IMR-90 (cell line): ENCODE data around the gene NEO1. TPM values are rescaled to one million over a fixed set of nuclear protein-coding genes. Genes with fewer than 3 reads are reported as not detected.

Experiments
- ATAC-seq: fragments of 200-7000 bp; cut with Tn5 transposase; 2 replicates; pipeline ENCODE4 v1.9.1; 2020; ENCODE audit warnings: low read depth, mild to moderate bottlenecking, moderate library complexity
- BruUV-seq: library from RNA; stranded (reverse); fragments of 400-500 nt; replicated peaks from 2 replicates; lab custom pipeline; 2021; lab: Mats Ljungman, UMichigan
- CTCF ChIA-PET: fragments of 300-600 bp; formaldehyde crosslinking; extraction: SDS; loops from one replicate; lab custom pipeline; 2021; ENCODE audit warnings: antibody characterized with exemption; lab: Yijun Ruan, JAX
- POLR2A ChIA-PET: fragments of 300-600 bp; sonication (Branson Sonifier 250); formaldehyde crosslinking; loops from one replicate; lab custom pipeline; 2022; ENCODE audit warnings: antibody characterized with exemption; ENCODE audit not compliant: unreplicated experiment; lab: Charles Lee
- DNase-seq: peaks from one replicate; pipeline ENCODE4 v3.0.0; 2013
- H2AFZ ChIP-seq: replicated peaks from 2 replicates; pipeline ENCODE3; 2013; ENCODE audit warnings: low read length, mild to moderate bottlenecking; ENCODE audit not compliant: poor library complexity
- H2AK5ac ChIP-seq: 2 replicates; pipeline ENCODE4 v1.6.1; 2013; ENCODE audit warnings: low read depth, low read length, inconsistent platforms
- H2AK9ac ChIP-seq: replicated peaks from 2 replicates; pipeline ENCODE3; 2013; ENCODE audit warnings: mild to moderate bottlenecking, low read depth, low read length, moderate library complexity; ENCODE audit not compliant: poor library complexity
- H2BK120ac ChIP-seq: 2 replicates; pipeline ENCODE4 v1.6.1; 2013; ENCODE audit warnings: low read depth, low read length, inconsistent platforms
- H2BK15ac ChIP-seq: 3 replicates; pipeline ENCODE4 v1.6.1; 2013; ENCODE audit warnings: low read depth, low read length, inconsistent platforms
- H2BK20ac ChIP-seq: 2 replicates; pipeline ENCODE4 v1.6.1; 2013; ENCODE audit warnings: low read depth, mild to moderate bottlenecking, inconsistent platforms, low read length, moderate library complexity
- H2BK5ac ChIP-seq: 2 replicates; pipeline ENCODE4 v1.6.1; 2013; ENCODE audit warnings: mild to moderate bottlenecking, low read depth, low read length, inconsistent platforms; ENCODE audit not compliant: poor library complexity, severe bottlenecking
- H3K14ac ChIP-seq: replicated peaks from 2 replicates; pipeline ENCODE4 v1.6.1; 2013; ENCODE audit warnings: low read depth, low read length, inconsistent platforms
- H3K18ac ChIP-seq: 2 replicates; pipeline ENCODE4 v1.6.1; 2013; ENCODE audit warnings: low read depth, low read length, control low read depth
- H3K23ac ChIP-seq: 2 replicates; pipeline ENCODE4 v1.6.1; 2013; ENCODE audit warnings: low read depth, low read length, inconsistent platforms
- H3K27ac ChIP-seq: 2 replicates; pipeline ENCODE4 v1.5.1; 2013; ENCODE audit warnings: mild to moderate bottlenecking, control low read depth, low read length; ENCODE audit not compliant: insufficient read depth
- H3K27me3 ChIP-seq: 2 replicates; pipeline ENCODE4 v1.6.1; 2013; ENCODE audit warnings: low read length; ENCODE audit not compliant: control insufficient read depth, insufficient read depth
- H3K36me3 ChIP-seq: 2 replicates; pipeline ENCODE4 v1.6.1; 2013; ENCODE audit warnings: low read length, mixed read lengths; ENCODE audit not compliant: control insufficient read depth, insufficient read depth
- H3K4ac ChIP-seq: 2 replicates; pipeline ENCODE4 v1.6.1; 2013; ENCODE audit warnings: low read depth, low read length, inconsistent platforms
- H3K4me1 ChIP-seq: 2 replicates; pipeline ENCODE4 v1.6.1; 2013; ENCODE audit warnings: low read length, mixed read lengths; ENCODE audit not compliant: control insufficient read depth, insufficient read depth
- H3K4me2 ChIP-seq: 2 replicates; pipeline ENCODE4 v1.6.1; 2013; ENCODE audit warnings: low read depth, mild to moderate bottlenecking, control low read depth, low read length, moderate library complexity
- H3K4me3 ChIP-seq: 2 replicates; pipeline ENCODE4 v1.5.1; 2013; ENCODE audit warnings: low read depth, mild to moderate bottlenecking, control low read depth, low read length, moderate library complexity; ENCODE audit not compliant: insufficient read depth
- H3K56ac ChIP-seq: 2 replicates; pipeline ENCODE4 v1.6.1; 2013; ENCODE audit warnings: low read length, inconsistent platforms; ENCODE audit not compliant: insufficient read depth; ENCODE audit errors: extremely low read depth
- H3K79me1 ChIP-seq, 2 experiments: 2 replicates each; pipeline ENCODE4 v1.6.1; 2013; ENCODE audit warnings: low read length in 2 of 2, inconsistent platforms in 1 of 2, low read depth in 1 of 2
- H3K9ac ChIP-seq: 2 replicates; pipeline ENCODE4 v1.6.1; 2013; ENCODE audit warnings: low read depth, low read length, control low read depth
- H3K9me1 ChIP-seq: 2 replicates; pipeline ENCODE4 v1.6.1; 2013; ENCODE audit warnings: low read length, inconsistent platforms; ENCODE audit not compliant: insufficient read depth
- H3K9me3 ChIP-seq: 2 replicates; pipeline ENCODE4 v1.6.1; 2013; ENCODE audit warnings: low read length; ENCODE audit not compliant: control insufficient read depth, insufficient read depth
- H4K20me1 ChIP-seq: 2 replicates; pipeline ENCODE4 v1.6.1; 2013; ENCODE audit warnings: low read length, inconsistent platforms; ENCODE audit not compliant: insufficient read depth
- H4K5ac ChIP-seq: 2 replicates; pipeline ENCODE4 v1.6.1; 2013; ENCODE audit warnings: mild to moderate bottlenecking, low read depth, low read length, control low read depth
- H4K8ac ChIP-seq, 2 experiments: 2 replicates each; pipeline ENCODE4 v1.6.1; 2013; ENCODE audit warnings: low read depth in 2 of 2, low read length in 2 of 2, control low read depth in 1 of 2, inconsistent platforms in 1 of 2
- H4K91ac ChIP-seq: 2 replicates; pipeline ENCODE4 v1.6.1; 2013; ENCODE audit warnings: low read depth, low read length, inconsistent platforms; ENCODE audit not compliant: insufficient read depth
- BHLHE40 ChIP-seq: fragments of 150-350 bp; IDR thresholded peaks from 2 replicates; pipeline ENCODE4 v1.6.1; 2016; ENCODE audit warnings: mild to moderate bottlenecking, low read depth, low read length
- CEBPB ChIP-seq: IDR thresholded peaks from 2 replicates; pipeline ENCODE4 v1.6.1; 2012; ENCODE audit warnings: low read depth, low read length, improper control_type of control experiment
- CHD1 ChIP-seq: IDR thresholded peaks from 2 replicates; pipeline ENCODE4 v1.6.1; 2012; ENCODE audit warnings: low read depth, low read length, improper control_type of control experiment
- FOS ChIP-seq: fragments of 150-350 bp; IDR thresholded peaks from 2 replicates; pipeline ENCODE4 v1.6.1; 2016; ENCODE audit warnings: low read depth, low read length
- MAFK ChIP-seq: IDR thresholded peaks from 2 replicates; pipeline ENCODE4 v1.6.1; 2012; ENCODE audit warnings: low read depth, low read length, improper control_type of control experiment
- MAZ ChIP-seq: IDR thresholded peaks from 2 replicates; pipeline ENCODE4 v1.6.1; 2012; ENCODE audit warnings: low read depth, mild to moderate bottlenecking, low read length, improper control_type of control experiment, moderate library complexity, borderline replicate concordance
- NFE2L2 ChIP-seq: fragments of 150-350 bp; IDR thresholded peaks from 2 replicates; pipeline ENCODE4 v1.6.1; 2016; ENCODE audit warnings: low read depth, mild to moderate bottlenecking, low read length
- RAD21 ChIP-seq: IDR thresholded peaks from 2 replicates; pipeline ENCODE4 v1.6.1; 2012; ENCODE audit warnings: low read length, improper control_type of control experiment
- RCOR1 ChIP-seq: IDR thresholded peaks from 2 replicates; pipeline ENCODE4 v1.6.1; 2012; ENCODE audit warnings: mild to moderate bottlenecking, low read length, improper control_type of control experiment; ENCODE audit not compliant: insufficient replicate concordance
- RFX5 ChIP-seq: IDR thresholded peaks from 2 replicates; pipeline ENCODE4 v1.8.0; 2012; ENCODE audit warnings: low read depth, mild to moderate bottlenecking, low read length, moderate library complexity
- WGBS, 2 experiments: methylation state at CpG; one replicate each; pipeline versions ENCODE4 v1.1.5 to v1.1.7; 2013; ENCODE audit warnings: missing lambda C conversion rate in 2 of 2; ENCODE audit not compliant: insufficient read length in 1 of 2; ENCODE audit errors: extremely low coverage in 2 of 2; 5-methylcytosine and 5-hydroxymethylcytosine counted together
- dilution Hi-C: fragments of 300-500 bp; cut with HindIII; formaldehyde crosslinking; loops from one replicate; pipeline ENCODE4 v1.14.3; 2018; ENCODE audit warnings: low sequenced_read_pairs; ENCODE audit not compliant: unreplicated experiment
- in situ Hi-C: fragments of 300-500 bp; cut with MboI; formaldehyde crosslinking; loops from 3 replicates; pipeline ENCODE4 v1.14.3; 2019; ENCODE audit warnings: low sequenced_read_pairs, inconsistent platforms, mixed read lengths
- intact Hi-C: fragments of 100-400 bp; cut with micrococcal nuclease; formaldehyde crosslinking; loops from 2 replicates; pipeline ENCODE4 v1.10.0; 2022
- polyA plus RNA-seq, 3 experiments: library from polyadenylated mRNA; depleted of rRNA; stranded (reverse); fragments of >200 nt; gene quantifications; 2 replicates each; pipeline ENCODE4 v1.2.3, GENCODE V29; 2012; ENCODE audit warnings: low replicate concordance in 1 of 3
- total RNA-seq: library from RNA; depleted of rRNA; stranded (reverse); fragments of >200 nt; gene quantifications from 2 replicates; pipeline ENCODE4 v1.2.3, GENCODE V29; 2012
- TF ChIP-seq, protein P1 (sequence below): fragments of 150-350 bp; IDR thresholded peaks from 2 replicates; pipeline ENCODE4 v1.6.1; 2016; ENCODE audit warnings: low read depth, mild to moderate bottlenecking, low read length, moderate library complexity, borderline replicate concordance

The NEO1 gene
- total and polyA plus RNA-seq, 2 of the 4 experiments (the other 2 are of a cell fraction) = 16.3 to 18.5 TPM

DNA sequence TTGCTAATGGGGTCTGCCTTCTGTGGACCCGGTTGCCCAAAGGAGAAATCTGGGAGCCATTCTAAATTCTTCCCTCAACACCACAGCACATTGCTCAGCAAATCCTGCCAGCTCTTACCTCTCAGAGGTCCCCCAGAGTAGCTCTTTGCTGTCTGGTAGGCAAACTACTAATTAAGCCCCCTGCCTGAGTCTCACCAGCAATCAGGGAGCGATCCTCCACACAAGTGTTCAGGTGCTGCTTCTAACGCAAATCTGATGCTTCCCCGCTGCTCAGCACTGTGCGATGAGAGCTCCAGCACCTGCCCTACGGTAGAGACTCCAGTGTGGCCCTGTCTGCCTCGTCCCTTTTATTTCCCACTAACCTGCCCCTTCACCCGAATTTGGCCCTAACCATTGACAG, 256.0 kb downstream of the NEO1 start:
- H3K27me3 ChIP-seq = no peaks in the 10 kb centered on the region
- no peak overlapping the region for H3K23ac ChIP-seq
- no peak overlapping the region for H3K4ac ChIP-seq
- no peak overlapping the region for H2AFZ ChIP-seq
- TF ChIP-seq RFX5 (no peak), BHLHE40 (no peak), MAZ (no peak), CEBPB (no peak), FOS (no peak), RCOR1 (no peak), RAD21 (no peak), CHD1 (no peak), MAFK (no peak), NFE2L2 (no peak)
- TF ChIP-seq, protein P1, sequence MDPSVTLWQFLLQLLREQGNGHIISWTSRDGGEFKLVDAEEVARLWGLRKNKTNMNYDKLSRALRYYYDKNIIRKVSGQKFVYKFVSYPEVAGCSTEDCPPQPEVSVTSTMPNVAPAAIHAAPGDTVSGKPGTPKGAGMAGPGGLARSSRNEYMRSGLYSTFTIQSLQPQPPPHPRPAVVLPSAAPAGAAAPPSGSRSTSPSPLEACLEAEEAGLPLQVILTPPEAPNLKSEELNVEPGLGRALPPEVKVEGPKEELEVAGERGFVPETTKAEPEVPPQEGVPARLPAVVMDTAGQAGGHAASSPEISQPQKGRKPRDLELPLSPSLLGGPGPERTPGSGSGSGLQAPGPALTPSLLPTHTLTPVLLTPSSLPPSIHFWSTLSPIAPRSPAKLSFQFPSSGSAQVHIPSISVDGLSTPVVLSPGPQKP = no peak
- no peak overlapping the region for H2AK9ac ChIP-seq
- H3K14ac ChIP-seq = no peak overlapping the region
- H3K27ac ChIP-seq = no peak overlapping the region
- H2BK15ac ChIP-seq = no peak overlapping the region
- no peak overlapping the region for H2AK5ac ChIP-seq
- no peaks in the 10 kb centered on the region for H3K4me1 ChIP-seq
- 77% methylated on average over 7 of the region's 8 CpGs; no CpG with 5 or more reads in 1 of the 2 experiments for WGBS, 2 experiments
- H4K8ac ChIP-seq = no peak overlapping the region
- no peaks in the 10 kb centered on the region for H3K79me1 ChIP-seq
- no peak overlapping the region for H4K91ac ChIP-seq
- no peak overlapping the region for H2BK20ac ChIP-seq
- ATAC-seq = no peak
- H2BK120ac ChIP-seq = no peak overlapping the region
- ChIA-PET POLR2A (no interaction called here), CTCF (no interaction called here)
- in situ Hi-C loops = loop anchor here (10.0 kb wide), 2 partner anchors 246 to 396 kb away; no protein-coding TSS in a partner anchor
- no peak for DNase-seq
- no peak overlapping the region for H3K4me2 ChIP-seq
- no peak overlapping the region for H3K56ac ChIP-seq
- H2BK5ac ChIP-seq = no peak overlapping the region
- H3K4me3 ChIP-seq = no peak overlapping the region
- H4K5ac ChIP-seq = no peak overlapping the region
- dilution Hi-C loops = no loop called here
- no peak overlapping the region for H3K18ac ChIP-seq
- no peaks in the 10 kb centered on the region for H3K9me3 ChIP-seq
- H3K36me3 ChIP-seq = no peaks in the 10 kb centered on the region
- no peaks in the 10 kb centered on the region for H4K20me1 ChIP-seq
- no peak overlapping the region for H3K9ac ChIP-seq
- H3K9me1 ChIP-seq = no peaks in the 10 kb centered on the region
- no TSS peak for BruUV-seq
- intact Hi-C loops = no loop called here
